BE2C (cell line): ENCODE data around the gene MORC3.
"Not testable (repeated sequence)": the region's sequence is repeated elsewhere in the genome, so short reads cannot be mapped to it uniquely, and the experiment has no call there.

ENCODE experiments used
- DNase-seq: peaks from one replicate; pipeline ENCODE4 v3.0.0-alpha.2; 2020
- H3K27me3 ChIP-seq: fragments of 250-450 bp; sonication (Bioruptor Pico); 2 replicates; pipeline ENCODE4 v1.5.1; 2020; ENCODE audit warnings: mild to moderate bottlenecking
- H3K36me3 ChIP-seq: fragments of 250-450 bp; sonication (Bioruptor Pico); 2 replicates; pipeline ENCODE4 v1.5.1; 2020; ENCODE audit warnings: mild to moderate bottlenecking
- H3K4me1 ChIP-seq: fragments of 250-450 bp; sonication (Bioruptor Pico); 2 replicates; pipeline ENCODE4 v1.5.1; 2020
- H3K4me3 ChIP-seq: 2 replicates; pipeline ENCODE4 v1.5.1; 2011; ENCODE audit warnings: low read depth, low read length
- H3K9me3 ChIP-seq: fragments of 250-450 bp; sonication (Bioruptor Pico); 2 replicates; pipeline ENCODE4 v1.5.1; 2020
- CTCF ChIP-seq: IDR thresholded peaks from 2 replicates; pipeline ENCODE4 v1.5.1; 2012; ENCODE audit warnings: mild to moderate bottlenecking, low read depth, low read length

MORC3 gene

DNA sequence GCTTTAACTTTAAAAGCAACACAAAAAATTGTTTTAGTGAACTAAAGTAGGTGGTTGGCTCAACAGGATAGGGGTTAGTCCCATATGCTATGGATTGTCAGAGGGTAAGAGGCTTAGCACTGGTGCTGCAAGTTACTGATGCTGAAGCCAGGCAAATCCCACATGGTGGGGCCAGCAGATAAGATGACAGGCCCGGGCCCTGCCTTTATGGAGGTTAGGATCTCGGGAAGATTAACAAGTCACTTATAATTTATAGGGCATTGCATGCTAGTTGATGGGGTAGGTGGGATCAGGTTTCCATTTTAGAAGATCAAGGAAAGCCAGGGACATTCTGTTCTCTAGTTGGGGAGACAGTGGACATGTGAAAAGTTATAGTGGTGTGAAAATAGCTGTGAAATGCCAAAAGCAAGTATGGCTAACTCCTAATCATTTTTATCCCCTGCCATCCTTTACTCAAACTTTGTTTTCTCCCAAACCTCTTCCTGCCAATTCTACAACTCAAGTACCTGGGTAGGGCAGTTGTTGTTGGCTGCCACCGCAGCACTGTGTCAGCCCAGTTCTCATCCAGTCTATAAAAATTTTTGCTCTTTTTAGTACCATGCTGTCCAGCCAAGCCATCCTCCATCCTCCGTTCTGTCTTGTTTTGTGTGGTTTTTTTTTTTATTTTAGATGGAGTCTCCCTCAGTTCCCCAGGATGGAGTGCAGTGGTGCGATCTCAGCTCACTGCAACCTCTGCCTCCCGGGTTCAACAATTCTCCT lies 75.5 kb downstream of the MORC3 start:
- Histone ChIP-seq H3K4me3 (no peak overlapping the region), H3K27me3 (no peaks in the 10 kb centered on the region), H3K9me3 (no peaks in the 10 kb centered on the region), H3K4me1 (no peaks in the 10 kb centered on the region), H3K36me3 (peaks cover 29% of the 10 kb centered on the region)
- no peak for TF ChIP-seq CTCF
- DNase-seq = no peak

DNA sequence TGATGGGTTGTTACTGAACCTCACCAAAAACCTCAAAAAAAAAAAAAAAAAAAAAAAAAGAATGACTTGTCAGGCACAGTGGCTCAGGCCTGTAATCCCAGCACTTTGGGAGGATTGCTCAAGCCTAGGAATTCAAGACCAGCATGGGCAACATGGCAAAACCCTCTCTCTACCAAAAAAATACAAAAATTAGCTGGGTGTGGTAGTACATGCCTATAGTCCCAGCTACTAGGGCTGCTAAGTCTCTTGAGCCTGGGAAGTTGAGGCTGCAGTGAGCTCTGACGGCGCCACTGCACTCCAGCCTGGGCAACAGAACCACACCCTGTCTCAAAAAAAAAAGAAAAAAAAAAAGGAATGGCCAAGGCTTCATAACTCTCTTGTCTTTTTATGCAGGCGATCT lies 76.3 kb downstream of the MORC3 start:
- Histone ChIP-seq H3K9me3 (no peaks in the 10 kb centered on the region), H3K4me3 (no peak overlapping the region), H3K36me3 (peaks cover 28% of the 10 kb centered on the region), H3K27me3 (no peaks in the 10 kb centered on the region), H3K4me1 (no peaks in the 10 kb centered on the region)
- TF ChIP-seq CTCF = no peak
- no peak for DNase-seq

- H3K4me1 ChIP-seq = no peaks in the 10 kb centered on the region
- H3K27me3 ChIP-seq = no peaks in the 10 kb centered on the region
- peaks cover 32% of the 10 kb centered on the region for H3K36me3 ChIP-seq
- no peak for DNase-seq
- no peak for TF ChIP-seq CTCF
- no peaks in the 10 kb centered on the region for H3K9me3 ChIP-seq
- H3K4me3 ChIP-seq = no peak overlapping the region
Measured at GRCh38 chr21:36396971-36397370, 77.0 kb downstream of the MORC3 start.

GRCh38 chr21:36397606-36398005 lies 77.6 kb downstream of the MORC3 start:
- Histone ChIP-seq H3K4me1 (no peaks in the 10 kb centered on the region), H3K27me3 (no peaks in the 10 kb centered on the region), H3K9me3 (no peaks in the 10 kb centered on the region), H3K4me3 (no peak overlapping the region), H3K36me3 (peaks cover 33% of the 10 kb centered on the region)
- no peak for TF ChIP-seq CTCF
- no peak for DNase-seq

DNA sequence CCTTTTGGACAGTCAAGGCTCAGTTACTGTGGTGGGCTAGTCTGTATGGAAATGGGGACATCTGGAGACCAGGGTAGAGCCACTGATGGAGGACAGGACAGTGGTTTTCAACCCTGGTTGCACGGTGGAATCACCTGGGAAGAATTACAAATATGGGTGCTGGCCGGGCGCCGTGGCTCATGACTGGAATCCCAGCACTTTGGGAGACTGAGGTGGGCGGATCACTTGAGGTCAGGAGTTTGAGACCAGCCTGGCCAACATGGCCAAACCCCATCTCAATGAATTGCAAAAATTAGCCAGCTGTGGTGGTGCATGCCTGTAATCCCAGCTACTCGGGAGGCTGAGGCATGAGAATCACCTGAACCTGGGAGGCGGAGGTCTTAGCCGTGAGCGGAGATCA lies 79.7 kb downstream of the MORC3 start:
- not testable (repeated sequence) for H3K4me1 ChIP-seq, H3K4me3 ChIP-seq, H3K9me3 ChIP-seq, DNase-seq, H3K27me3 ChIP-seq
- H3K36me3 ChIP-seq = peaks cover 38% of the 10 kb centered on the region

- no peak for TF ChIP-seq CTCF
- no peak for DNase-seq
- peaks cover 30% of the 10 kb centered on the region for H3K36me3 ChIP-seq
Measured at GRCh38 chr21:36400719-36401118, 80.7 kb downstream of the MORC3 start.

More at GRCh38 chr21:36400719-36401118, 80.7 kb downstream of the MORC3 start:
- H3K9me3 ChIP-seq = no peaks in the 10 kb centered on the region
- H3K27me3 ChIP-seq = no peaks in the 10 kb centered on the region
- H3K4me3 ChIP-seq = no peak overlapping the region
- H3K4me1 ChIP-seq = no peaks in the 10 kb centered on the region
